ENCODE results near the gene KRT36.

Gene KRT36

DNA sequence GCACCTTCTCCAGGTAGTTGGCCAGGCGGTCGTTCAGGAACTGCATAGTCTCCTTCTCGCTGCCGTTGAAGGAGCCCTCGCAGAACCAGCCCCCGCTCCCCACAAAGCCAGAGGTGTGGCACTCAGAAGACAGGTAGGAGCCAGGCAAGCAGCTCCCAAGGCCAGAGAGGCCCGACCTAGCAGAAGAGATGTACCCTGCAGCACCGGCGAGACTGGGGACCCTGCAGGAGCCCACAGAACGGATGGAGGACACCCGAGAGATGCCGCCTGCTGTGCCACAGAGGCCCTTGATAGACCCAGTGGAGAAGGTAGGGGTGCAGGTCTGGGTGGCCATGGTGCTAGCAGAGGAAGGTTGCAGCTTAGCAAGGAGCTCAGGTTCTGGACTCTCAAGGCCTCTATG is at the start of gene KRT36:
KRT36 (minus strand) TSS at position 380 of the 400 bp plus-strand sequence; CDS start at position 334, 46 bp downstream.
- DNase-seq: no peak

- DNase-seq: no peak
Measured at GRCh38 chr17:41539071-41539492, 49.4 kb upstream of the KRT36 start.

- DNase-seq: no peak
Measured at GRCh38 chr17:41538565-41538991, 48.9 kb upstream of the KRT36 start.

DNA sequence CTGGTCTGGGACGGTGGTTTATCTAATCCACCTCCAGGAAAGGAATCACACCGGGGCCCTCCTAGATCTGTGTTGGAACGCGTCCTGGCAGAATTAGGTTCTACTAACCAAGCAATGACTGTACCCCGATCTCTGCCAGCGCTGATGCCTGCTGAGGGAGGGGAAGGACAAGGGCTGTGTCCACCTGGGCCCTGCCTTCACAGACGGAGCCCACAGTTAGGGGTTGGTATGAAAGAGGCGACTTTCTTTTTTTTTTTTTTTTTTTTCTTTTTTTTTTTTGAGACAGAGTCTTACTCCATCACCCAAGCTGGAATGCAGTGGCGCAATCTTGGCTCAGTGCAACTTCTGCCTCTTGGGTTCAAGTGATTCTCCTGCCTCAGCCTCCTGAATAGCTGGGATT is 48.3 kb upstream of the KRT36 start:
- no peak for DNase-seq

- no peak for DNase-seq
Measured at GRCh38 chr17:41537614-41537954, 47.9 kb upstream of the KRT36 start.

DNA sequence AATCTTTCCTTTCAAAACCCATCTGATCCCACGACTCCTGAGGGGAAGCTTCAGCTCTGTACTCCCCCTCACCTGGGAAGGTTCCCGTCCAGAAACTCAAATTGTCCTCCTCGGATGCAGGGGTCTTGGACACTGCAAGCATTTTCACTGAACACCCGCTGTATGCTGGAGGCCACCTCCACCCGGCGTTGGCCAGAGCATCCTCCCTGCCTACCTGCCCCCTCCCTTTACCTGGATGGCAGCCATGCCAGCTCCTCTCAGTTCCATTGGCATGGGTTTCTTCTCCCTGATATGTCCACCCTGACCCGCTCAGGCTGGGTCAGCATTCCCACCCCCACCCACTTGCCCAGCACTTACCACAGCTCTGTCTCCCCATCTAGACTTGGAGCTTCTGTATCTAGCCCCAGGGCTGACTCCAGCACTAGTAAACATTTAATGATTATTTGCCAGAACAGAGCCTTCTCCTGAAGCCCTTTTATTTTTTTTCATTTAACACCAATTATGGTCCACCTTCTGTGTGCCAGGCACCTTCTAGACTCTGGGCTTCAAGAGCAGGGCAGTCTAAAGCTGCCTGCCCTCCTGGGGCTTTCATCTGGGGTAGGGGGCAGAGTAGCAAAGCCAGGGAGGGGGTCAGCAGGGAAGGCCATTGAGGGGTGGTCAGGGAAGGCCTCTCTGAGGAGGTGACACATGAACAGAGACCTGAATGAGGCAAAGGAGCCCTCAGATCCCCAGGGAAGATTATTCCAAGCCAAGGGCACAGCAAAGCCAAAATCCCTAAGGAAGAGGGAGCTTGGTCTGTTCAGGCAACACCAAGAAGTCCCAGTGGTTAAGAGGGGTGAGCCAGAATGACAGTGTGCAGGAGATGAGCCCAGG is 47.3 kb upstream of the KRT36 start:
- no peak for DNase-seq

- no peak for DNase-seq
Measured at GRCh38 chr17:41535764-41536481, 46.2 kb upstream of the KRT36 start.

GRCh38 chr17:41534899-41535546 is 45.3 kb upstream of the KRT36 start:
- DNase-seq: no peak

DNA sequence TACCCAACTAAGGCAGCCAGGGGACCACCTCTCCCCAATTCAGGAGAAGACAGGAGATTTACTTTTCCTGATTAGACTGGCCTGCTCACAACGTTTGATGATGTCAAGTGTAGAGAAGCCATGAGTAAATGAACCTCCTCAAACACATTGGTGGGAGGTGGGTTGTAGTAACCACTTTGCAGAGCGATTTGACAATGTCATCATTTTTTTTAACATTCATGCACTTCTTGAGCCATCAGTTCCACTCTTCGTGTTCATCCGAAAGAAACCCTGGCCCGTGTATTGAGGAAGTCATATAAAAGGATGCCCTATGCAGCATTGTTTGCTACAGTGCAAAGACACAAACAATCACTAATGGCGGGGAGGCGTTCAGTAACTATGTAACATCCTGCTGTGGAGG is 43.9 kb upstream of the KRT36 start:
- DNase-seq: no peak

- DNase-seq: no peak
Measured at GRCh38 chr17:41532947-41533570, 43.3 kb upstream of the KRT36 start.

DNA sequence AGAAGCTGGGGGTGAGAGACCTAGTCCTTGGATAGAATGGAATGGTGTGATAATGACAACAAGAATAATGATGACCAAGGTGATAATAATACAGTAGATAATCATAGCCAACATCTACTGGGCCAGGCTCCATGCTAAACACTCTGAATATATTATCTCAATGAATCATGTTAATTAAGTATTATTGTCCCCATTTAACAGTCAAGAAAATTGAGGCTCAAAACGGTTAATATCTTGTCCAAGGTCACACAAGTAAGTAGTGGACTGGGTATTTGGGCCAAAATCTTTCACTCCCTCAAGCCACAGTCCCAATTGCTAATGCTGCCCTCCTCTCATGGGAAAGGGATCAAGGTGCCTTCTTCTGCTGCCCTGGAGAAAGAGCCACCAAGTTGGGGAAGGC is 42.3 kb upstream of the KRT36 start:
- DNase-seq: no peak

DNA sequence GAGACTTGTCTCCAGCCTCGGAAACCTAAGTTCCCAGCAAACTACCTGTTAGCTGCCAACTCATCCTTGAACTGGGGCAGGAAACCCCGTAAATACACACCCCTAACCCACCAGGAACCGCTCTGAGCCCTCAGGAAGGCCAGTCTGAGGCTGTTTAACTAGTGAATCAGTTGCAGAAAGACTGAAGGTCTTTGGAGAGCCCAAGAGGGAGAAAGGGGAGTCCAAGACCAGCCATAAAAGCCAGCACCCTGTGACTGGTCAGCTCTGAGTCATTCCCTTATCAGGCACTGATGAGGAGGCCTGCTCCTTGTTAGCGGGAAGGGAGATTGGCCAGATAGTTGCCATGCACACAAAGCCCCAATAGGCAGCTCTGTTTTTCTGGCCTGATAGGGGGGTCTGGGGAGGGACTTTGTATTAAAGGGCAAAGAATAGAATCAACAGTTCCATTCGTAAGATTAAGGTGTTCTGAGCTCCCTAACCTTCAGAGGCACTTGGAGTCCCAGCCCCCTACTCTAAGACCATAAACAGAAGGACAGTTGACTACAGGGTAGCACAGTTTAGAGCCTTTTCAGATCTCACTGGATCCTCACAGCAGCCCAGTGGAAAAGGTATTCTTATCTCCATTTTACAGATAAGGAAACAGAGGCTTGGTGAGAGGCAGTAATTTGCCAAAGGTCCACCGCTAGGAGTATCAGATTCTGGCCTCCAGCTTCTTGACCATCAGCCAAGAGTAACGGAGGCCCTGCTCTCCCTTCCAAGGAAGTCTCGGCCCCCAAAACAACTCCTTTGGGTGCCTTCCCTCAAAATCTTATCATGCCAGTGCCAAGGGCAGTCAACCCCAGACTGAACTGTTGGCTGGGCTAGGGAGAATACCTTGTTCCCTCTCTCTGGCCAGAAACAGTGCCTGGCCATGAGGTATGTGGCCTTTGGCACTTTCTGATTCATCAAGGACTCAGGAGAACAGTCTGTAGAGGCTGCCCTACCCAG is 40.6 kb upstream of the KRT36 start:
- DNase-seq: no peak

- no peak for DNase-seq
Measured at GRCh38 chr17:41529491-41529915, 39.8 kb upstream of the KRT36 start.

DNA sequence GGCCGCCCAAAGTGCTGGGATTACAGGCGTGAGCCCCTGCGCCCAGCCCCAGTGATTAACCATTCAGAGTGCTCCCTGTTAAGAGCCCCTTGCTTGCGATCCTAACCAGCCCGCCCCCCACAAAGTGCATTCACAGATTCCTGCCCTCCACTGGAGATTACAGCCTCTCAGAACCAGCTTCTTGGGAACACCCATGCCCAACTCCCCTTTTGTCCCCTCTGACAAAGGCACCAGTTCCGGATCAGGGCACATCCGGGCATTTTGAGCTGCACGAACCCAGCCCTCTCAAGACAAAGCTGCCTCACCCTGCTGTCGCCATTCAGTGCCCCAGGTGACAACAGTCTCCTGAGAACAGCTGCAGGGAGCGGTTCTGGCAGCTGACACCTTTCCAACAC is 39.2 kb upstream of the KRT36 start:
- DNase-seq: no peak

GRCh38 chr17:41527063-41528023 is 37.6 kb upstream of the KRT36 start:
- DNase-seq: no peak

GRCh38 chr17:41524261-41524660 is 34.6 kb upstream of the KRT36 start:
- DNase-seq: no peak

DNA sequence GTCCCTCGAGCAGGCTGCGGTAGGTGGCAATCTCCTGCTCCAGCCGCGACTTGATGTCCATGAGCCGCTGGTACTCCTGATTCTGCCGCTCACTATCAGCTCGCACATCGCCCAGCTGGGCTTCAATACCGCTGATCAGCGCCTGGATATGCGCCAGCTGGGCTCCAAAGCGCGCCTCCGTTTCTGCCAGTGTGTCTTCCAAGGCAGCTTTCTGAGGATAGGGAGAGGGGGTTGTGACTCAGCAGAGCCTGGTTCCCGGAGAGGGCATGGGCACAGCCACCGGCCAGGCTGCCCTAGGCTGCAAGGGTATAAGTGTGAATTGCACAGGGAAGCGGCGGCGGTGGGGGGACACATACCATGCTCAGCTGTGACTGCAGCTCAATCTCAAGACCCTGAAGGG is 34.1 kb upstream of the KRT36 start:
- DNase-seq: no peak

DNA sequence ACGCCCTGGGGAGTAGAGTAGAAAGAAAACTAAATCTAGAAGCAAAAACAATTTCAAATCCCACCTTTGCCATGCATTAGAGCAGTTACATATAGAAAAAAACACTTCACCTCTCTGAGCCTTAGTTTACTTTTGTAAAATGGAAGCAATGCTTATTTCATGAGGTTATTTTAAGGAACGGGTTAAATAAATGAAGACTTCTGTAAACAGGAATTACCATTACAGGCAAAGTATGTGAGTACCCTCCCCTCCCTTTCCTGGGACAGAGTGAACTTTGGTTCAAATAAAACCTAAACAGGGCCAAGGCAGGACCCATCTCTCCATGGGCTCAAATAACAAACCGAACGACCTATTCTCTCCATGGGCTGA is 33.5 kb upstream of the KRT36 start:
- DNase-seq: no peak

DNA sequence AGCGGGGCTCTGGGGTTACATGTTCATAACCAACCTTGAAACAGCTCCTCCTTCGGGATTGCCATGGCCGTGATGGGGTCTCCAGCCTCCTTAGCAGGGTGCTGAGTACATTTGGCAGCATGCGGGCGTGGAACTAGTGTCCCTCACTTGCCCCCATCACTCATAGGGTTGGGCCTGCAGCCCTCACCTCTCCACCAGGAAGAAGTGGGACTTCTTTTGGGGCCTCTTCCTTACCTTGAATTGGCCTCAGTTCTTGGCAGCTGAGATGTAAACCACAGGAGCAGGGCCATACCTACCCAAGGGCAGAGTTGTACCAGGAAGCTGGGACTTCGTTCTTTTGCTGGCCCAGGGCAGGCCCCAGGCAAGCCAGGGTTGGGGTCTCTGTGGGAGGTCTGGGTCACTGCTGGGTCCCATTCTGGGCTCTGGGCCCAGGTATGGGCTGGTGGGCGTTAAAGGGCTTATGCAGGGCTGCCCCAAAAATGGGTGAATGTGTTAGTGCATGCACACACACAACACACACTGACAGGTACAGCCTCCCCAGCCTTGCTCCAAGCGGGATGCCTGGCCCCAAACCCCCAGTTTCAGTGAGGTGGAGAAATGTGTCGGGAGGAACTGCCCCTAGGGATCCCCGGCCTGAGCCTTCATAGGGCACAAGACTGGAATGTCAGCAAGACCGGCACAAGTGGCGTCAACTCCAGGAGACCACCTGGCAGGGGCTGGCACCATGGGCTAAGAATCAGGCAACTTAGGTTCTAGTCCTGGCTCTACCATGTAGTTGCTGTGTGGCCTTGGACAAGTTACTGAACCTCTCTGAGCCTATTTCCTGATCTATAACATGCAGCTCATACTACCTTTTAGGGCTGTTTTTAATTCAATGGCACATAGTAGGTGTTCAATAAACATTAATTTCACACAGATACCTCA is 32.9 kb upstream of the KRT36 start:
- DNase-seq: no peak

Data from femur (tissue), 1 donor.